HG02981 (cell line): Measurements from ENCODE around the gene UBE2D2.
"Not testable (repeated sequence)": the region's sequence is repeated elsewhere in the genome, so short reads cannot be mapped to it uniquely, and the experiment has no call there.

Experiments
- ATAC-seq: cut with Tn5 transposase; IDR thresholded peaks from one replicate; pipeline ENCODE4 v1.9.1; 2021; ENCODE audit warnings: mild to moderate bottlenecking, moderate library complexity; ENCODE audit not compliant: unreplicated experiment

Gene UBE2D2

DNA sequence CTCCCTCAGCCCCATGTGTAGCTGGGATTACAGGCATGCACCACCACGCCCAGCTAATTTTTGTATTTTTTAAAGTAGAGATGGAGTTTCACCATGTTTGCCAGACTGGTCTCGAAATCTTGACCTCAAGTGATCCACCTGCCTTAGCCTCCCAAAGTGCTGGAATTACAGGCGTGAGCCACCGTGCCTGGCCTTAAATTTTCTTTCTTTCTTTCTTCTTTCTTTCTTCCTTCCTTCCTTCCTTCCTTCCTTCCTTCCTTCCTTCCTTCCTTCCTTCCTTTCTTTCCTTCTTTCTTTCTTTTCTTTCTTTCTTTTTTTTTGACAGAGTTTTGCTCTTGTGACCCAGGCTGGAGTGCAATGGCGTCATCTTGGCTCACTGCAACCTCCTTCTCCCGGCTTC lies 14.5 kb upstream of the UBE2D2 start:
- ATAC-seq, result not testable (repeated sequence)

DNA sequence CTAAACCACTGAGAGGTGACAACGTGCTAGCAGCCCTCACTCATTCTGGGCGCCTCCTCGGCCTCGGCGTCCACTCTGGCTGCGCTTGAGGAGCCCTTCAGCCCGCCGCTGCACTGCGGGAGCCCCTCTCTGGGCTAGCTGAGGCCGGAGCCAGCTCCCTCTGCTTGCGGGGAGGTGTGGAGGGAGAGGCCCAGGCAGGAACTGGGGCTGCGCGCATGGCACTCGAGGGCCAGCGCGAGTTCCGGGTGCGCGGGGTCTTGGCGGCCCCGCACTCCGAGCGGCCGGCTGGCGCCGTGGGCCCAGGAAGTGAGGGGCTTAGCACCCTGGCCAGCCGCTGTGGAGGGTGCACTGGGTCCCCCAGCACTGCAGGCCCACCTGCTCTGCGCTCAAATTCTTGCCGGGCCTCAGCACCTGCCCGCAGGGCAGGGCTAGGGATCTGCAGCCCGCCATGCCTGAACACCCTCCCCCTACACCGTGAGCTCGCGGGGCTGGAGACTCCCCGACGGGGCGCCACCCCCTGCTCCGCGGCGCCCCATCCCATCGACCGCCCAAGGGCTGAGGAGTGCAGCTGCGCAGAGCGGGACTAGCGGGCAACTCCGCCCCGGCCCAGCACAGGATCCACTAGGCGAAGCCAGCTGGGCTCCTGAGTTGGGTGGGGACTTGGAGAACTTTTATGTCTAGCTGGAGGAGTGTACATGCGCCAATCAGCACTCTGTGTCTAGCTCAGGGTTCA lies 11.8 kb upstream of the UBE2D2 start:
- ATAC-seq, result no peak

DNA sequence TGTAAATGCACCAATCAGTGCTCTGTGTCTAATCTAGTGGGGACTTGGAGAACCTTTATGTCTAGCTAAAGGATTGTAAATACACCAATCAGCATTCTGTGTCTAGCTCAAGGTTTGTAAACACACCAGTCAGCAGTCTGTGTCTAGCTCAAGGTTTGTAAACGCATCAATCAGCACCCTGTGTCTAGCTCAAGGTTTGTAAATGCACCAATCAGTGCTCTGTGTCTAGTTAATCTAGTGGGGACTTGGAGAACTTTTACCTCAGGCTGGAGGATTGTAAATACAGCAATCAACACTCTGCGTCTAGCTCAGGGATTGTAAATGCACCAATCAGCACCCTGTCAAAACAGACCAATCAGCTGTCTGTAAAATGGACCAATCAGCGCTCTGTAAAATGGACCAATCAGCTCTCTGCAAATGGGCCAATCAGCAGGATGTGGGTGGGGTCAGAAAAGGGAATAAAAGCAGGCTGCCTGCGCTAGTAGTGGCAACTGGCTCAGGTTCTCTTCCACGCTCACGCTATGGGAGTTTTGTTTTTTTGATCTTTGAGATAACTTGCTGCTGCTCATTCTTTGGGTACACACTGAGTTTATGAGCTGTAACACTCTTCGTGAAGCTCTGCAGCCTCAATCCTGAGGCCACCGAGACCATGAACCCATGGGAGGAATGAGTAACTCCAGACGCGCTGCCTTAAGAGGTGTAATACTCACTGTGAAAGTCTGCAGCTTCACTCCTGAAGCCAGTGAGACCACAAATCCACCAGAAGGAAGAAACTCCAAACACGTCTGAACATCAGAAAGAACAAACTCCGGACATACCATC lies 10.9 kb upstream of the UBE2D2 start:
- ATAC-seq, result not testable (repeated sequence)

- no peak for ATAC-seq
Measured at GRCh38 chr5:139551191-139551889, 9.8 kb upstream of the UBE2D2 start.

GRCh38 chr5:139552893-139553575 lies 8.1 kb upstream of the UBE2D2 start:
- ATAC-seq, result no peak

DNA sequence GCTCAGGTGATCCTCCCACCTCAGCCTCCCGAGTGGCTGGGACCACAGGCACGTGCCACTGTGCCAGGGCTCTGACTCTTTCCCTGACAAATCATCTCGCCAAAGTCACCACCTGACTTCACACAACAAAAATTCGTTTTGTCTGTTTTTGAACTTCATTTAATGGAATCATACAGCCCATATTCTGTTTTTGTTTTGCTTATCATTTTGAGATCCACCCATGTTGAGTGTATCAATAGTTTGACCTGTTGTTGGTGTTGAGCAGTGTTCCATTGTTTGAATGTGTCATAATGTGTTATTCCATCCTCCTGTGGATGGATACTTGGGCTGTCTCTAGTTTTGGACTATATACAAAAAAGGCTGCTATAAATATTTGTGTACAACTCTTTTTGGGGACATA lies 6.9 kb upstream of the UBE2D2 start:
- no peak for ATAC-seq

DNA sequence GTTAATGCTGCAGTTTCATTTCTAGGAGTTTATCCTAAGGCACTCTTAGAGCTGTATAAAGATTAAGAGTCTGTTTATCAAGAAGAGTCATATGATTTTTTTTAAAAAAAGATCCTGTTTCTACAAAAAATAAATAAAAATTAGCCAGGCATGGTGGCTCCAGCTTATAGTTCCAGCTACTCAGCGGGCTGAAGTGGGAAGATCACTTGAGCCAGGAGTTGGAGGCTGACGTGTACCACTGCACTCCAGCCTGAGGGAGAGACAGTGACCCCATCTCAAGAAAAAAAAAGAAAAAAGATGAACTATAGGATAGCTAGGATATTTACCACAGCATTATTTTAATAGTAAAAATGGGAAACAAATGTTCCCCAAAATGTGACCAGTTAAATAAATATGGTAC lies 3.3 kb upstream of the UBE2D2 start:
- ATAC-seq, result no peak

DNA sequence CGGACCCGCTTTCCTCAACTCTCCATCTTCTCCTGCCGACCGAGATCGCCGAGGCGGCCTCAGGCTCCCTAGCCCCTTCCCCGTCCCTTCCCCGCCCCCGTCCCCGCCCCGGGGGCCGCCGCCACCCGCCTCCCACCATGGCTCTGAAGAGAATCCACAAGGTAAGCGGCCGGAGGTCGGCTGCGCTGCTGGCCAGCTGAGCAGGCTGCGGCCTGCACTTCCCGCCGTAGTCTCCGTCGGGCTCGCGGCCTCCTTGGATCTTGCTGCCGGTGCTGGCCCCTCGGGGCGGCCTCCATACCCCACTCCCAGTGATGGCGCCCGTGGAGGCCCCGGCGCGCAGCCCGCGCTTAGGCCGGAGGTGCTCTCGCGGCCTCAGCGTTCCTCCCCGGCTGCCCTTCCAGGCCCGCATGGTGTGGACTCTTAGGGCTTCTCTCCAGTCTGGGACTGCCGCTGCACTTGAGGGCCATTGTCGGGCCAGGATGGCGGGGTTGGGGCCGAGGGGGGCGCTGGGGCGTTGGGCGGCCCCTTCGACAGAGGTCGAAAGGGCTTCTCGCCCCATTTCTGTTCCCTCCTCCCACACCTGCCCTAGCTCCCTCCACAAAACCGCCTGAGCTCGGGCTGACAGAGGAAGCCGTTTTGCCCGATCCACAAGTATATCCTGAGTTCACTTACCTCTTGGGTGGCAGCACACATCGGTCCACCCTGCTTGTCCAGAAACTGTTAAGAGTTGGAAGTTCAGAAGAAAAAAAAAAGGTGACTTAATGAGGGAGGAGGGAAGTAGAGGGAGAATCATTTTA lies 714 bp downstream of the UBE2D2 start:
- ATAC-seq, result peak; percentile 16

GRCh38 chr5:139562847-139563246 lies 1.7 kb downstream of the UBE2D2 start:
- no peak for ATAC-seq

GRCh38 chr5:139565411-139566305 lies 4.5 kb downstream of the UBE2D2 start:
- ATAC-seq, result peak; percentile 39

GRCh38 chr5:139566611-139567010 lies 5.5 kb downstream of the UBE2D2 start:
- no peak for ATAC-seq

DNA sequence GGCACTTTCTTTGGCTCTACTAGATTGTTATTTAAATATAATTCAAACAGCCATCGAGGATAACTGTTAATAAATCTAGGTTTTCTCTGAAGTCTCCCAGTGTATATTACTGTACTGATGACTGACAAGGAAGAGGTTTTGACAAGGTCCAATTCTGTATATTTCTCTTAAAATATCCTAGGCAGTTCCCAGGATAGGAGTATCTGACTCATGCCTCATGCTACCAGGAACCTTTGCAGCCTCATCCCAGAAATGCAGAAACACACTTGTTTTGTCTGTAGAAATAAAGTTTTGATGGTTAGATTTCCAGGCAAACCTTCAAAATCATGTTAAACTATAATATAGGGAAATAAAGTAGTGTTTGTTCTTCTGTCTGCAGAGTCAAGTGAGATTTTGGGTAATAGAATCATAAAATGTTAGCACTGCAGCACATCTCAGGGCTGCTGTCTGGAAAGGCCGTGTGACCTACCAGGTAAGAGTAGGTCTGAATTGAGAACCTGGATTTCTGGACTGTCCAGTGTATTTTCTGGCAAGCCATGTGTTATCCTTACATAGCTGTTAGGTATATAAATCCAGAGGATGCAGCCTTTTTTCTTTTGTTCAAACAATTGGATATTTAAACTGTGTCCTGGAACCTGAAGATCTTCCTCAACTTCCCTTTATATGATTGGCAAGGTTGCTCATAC lies 8.3 kb downstream of the UBE2D2 start:
- no peak for ATAC-seq

GRCh38 chr5:139571543-139571942 lies 10.4 kb downstream of the UBE2D2 start:
- no peak for ATAC-seq

- ATAC-seq, result no peak
Measured at GRCh38 chr5:139571966-139572365, 10.8 kb downstream of the UBE2D2 start.

DNA sequence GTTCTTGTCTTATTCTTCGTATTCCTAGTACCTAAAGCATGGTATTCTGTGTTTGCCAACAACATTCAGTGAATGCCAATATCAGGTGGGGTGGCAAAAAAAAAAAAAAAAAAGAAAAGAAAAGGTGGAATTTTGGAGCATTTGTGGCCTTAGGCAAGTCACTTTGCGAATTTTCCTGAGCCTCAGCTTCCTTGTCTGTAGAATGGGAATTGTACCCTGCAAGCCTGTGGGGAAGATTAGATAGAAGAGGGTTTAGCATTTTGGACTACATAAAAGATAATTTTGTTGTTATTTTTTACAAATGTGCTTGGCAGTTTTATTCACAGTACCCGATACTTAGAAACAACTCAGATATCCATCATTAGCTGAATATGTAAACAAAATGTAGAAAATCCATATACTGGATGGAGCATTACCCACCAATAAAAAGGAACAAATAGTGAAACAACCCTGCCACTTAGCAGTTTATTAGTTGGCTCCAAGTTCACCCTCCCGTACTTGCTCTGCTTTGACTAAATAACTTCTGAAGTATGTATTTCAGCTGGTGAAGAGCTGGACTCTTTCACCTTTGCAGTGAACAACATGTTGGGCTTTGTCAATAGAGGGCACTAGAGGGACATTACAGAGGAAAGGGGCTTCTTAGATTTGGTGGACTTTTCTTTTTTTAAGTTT lies 13.6 kb downstream of the UBE2D2 start:
- no peak for ATAC-seq

- no peak for ATAC-seq
Measured at GRCh38 chr5:139575313-139575646, 14.1 kb downstream of the UBE2D2 start.

DNA sequence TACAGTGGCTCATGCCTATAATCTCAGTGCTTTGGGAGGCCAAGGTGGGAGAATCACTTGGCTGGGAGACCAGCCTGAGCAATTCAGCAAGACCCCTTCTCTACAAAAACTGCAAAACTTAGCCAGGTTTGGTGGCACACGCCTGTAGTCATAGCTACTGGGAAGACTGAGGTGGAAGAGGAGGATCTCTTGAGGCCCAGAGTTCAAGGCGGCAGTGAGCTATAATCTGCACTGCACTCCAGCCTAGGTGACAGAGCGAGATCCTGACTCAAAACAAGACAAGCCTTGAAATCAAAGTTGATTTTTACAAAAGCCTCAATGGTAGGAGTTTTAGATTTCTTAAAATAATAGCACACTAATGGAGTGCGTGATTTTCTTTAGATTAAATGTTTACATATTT lies 14.6 kb downstream of the UBE2D2 start:
- no peak for ATAC-seq

GRCh38 chr5:139577689-139578290 lies 16.7 kb downstream of the UBE2D2 start:
- ATAC-seq, result no peak
